22Rv1 (cell line): ENCODE results near the gene NEK11.

Source experiments
- H3K27ac ChIP-seq: fragments of 450-650 bp; 2 replicates; pipeline ENCODE4 v1.5.1; 2017
- CTCF ChIP-seq: fragments of 450-650 bp; IDR thresholded peaks from 2 replicates; pipeline ENCODE4 v1.5.1; 2017; ENCODE audit warnings: mild to moderate bottlenecking
- ZFX ChIP-seq: fragments of 450-650 bp; IDR thresholded peaks from 2 replicates; pipeline ENCODE4 v1.6.1; 2017; ENCODE audit warnings: antibody characterized with exemption, borderline replicate concordance

NEK11 gene

DNA sequence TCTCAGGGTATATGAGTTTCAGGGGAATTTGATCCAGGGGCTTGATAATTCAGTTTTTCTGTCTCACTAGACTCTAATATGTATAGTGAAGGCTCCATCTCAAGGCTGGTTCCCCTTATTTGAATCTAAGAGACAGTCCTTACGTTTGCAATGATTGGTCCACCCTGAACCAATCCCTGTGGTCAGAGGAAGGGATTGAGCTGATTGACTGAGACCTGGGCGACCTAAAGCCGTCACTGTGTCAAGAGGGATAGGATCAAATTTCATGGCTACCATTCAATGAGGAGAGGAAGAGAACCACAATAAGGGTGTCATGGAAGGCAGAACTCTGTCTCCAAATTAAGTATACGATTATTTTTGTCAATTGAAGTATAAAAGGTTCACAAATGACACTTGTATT is 371.2 kb downstream of the NEK11 start:
- TF ChIP-seq ZFX (no peak), CTCF (no peak)
- no peak overlapping the region for H3K27ac ChIP-seq
